ENCODE data around the gene WNK1. TPM values are rescaled to one million over a fixed set of nuclear protein-coding genes. Genes with fewer than 3 reads are reported as not detected.

Gene WNK1
- total RNA-seq, 2 experiments from 2014 or later: 84.1 to 131 TPM

GRCh38 chr12:843609-844008 lies 91.2 kb downstream of the WNK1 start:
- H3K27ac ChIP-seq (ENCODE audit: low read depth, low read length, poor library complexity, severe bottlenecking): no peak overlapping the region
- H2AFZ ChIP-seq (ENCODE audit: low read length): no peak overlapping the region
- no peaks in the 10 kb centered on the region for H3K4me1 ChIP-seq (ENCODE audit: insufficient read depth, low read length, poor library complexity, severe bottlenecking)
- peaks cover 25% of the 10 kb centered on the region for H3K36me3 ChIP-seq (ENCODE audit: insufficient read depth, low read length)
- H3K4me3 ChIP-seq (ENCODE audit: low read depth, low read length, poor library complexity, severe bottlenecking): no peak overlapping the region
- intact Hi-C loops (cut with micrococcal nuclease; ENCODE audit: unreplicated experiment): no loop called here
- H3K9me3 ChIP-seq (ENCODE audit: low read length): no peaks in the 10 kb centered on the region
- CTCF ChIA-PET (ENCODE audit: unreplicated experiment): no interaction called here
- BruUV-seq (replicated peaks): no TSS peak
- H3K4me2 ChIP-seq (ENCODE audit: low read length): no peak overlapping the region
- no peaks in the 10 kb centered on the region for H3K79me2 ChIP-seq (ENCODE audit: insufficient read depth, low read depth, low read length)
- POLR2A ChIA-PET: interaction anchor here (0.6 kb wide), 1 partner anchor 130 kb away, joined by 3 read pairs; no protein-coding TSS in a partner anchor
- no peak for TF ChIP-seq EZH2phosphoT487 (IDR thresholded peaks at IDR 0.05; ENCODE audit: borderline replicate concordance, low read depth, low read length)
- TF ChIP-seq, protein P1, sequence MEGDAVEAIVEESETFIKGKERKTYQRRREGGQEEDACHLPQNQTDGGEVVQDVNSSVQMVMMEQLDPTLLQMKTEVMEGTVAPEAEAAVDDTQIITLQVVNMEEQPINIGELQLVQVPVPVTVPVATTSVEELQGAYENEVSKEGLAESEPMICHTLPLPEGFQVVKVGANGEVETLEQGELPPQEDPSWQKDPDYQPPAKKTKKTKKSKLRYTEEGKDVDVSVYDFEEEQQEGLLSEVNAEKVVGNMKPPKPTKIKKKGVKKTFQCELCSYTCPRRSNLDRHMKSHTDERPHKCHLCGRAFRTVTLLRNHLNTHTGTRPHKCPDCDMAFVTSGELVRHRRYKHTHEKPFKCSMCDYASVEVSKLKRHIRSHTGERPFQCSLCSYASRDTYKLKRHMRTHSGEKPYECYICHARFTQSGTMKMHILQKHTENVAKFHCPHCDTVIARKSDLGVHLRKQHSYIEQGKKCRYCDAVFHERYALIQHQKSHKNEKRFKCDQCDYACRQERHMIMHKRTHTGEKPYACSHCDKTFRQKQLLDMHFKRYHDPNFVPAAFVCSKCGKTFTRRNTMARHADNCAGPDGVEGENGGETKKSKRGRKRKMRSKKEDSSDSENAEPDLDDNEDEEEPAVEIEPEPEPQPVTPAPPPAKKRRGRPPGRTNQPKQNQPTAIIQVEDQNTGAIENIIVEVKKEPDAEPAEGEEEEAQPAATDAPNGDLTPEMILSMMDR (conservative IDR thresholded peaks at IDR 0.05; ENCODE audit: low read length): no peak
- H3K9me2 ChIP-seq (ENCODE audit: insufficient read depth, low read length): no peaks in the 10 kb centered on the region
- no peak for DNase-seq (ENCODE audit: low spot score)
- peaks cover 6% of the 10 kb centered on the region; the same call in 1 of the 2 replicates for H4K20me1 ChIP-seq (ENCODE audit: insufficient read depth, low read length)

- peaks cover 15% of the 10 kb centered on the region for H3K36me3 ChIP-seq (ENCODE audit: insufficient read depth, low read length)
- no TSS peak for BruUV-seq (replicated peaks)
- peaks cover 7% of the 10 kb centered on the region; the same call in 1 of the 2 replicates for H3K79me2 ChIP-seq (ENCODE audit: insufficient read depth, low read depth, low read length)
These were observed 94.0 kb downstream of the WNK1 start for GRCh38 chr12:846421-846820.

More at GRCh38 chr12:846421-846820, 94.0 kb downstream of the WNK1 start:
- Histone ChIP-seq H3K4me1 (ENCODE audit: insufficient read depth, low read length, poor library complexity, severe bottlenecking) (no peaks in the 10 kb centered on the region), H3K9me2 (ENCODE audit: insufficient read depth, low read length) (no peaks in the 10 kb centered on the region), H3K27ac (ENCODE audit: low read depth, low read length, poor library complexity, severe bottlenecking) (no peak overlapping the region), H4K20me1 (ENCODE audit: insufficient read depth, low read length) (no peaks in the 10 kb centered on the region), H3K4me3 (ENCODE audit: low read depth, low read length, poor library complexity, severe bottlenecking) (no peak overlapping the region), H3K9me3 (ENCODE audit: low read length) (no peaks in the 10 kb centered on the region), H2AFZ (ENCODE audit: low read length) (no peak overlapping the region), H3K4me2 (ENCODE audit: low read length) (no peak overlapping the region)
- TF ChIP-seq, protein P1 (conservative IDR thresholded peaks at IDR 0.05; ENCODE audit: low read length): no peak
- no peak for TF ChIP-seq EZH2phosphoT487 (IDR thresholded peaks at IDR 0.05; ENCODE audit: borderline replicate concordance, low read depth, low read length)
- POLR2A ChIA-PET: interaction anchor here (0.5 to 1.0 kb wide), 3 partner anchors 10 to 313 kb away, joined by 3 to 4 read pairs (median 3); no protein-coding TSS in a partner anchor
- DNase-seq (ENCODE audit: low spot score): no peak
- CTCF ChIA-PET (ENCODE audit: unreplicated experiment): no interaction called here
- intact Hi-C loops (cut with micrococcal nuclease; ENCODE audit: unreplicated experiment): no loop called here
